ENCODE data around the gene ATP2A2. TPM values are rescaled to one million over a fixed set of nuclear protein-coding genes. Genes with fewer than 3 reads are reported as not detected.
"Not testable (repeated sequence)": the region's sequence is repeated elsewhere in the genome, so short reads cannot be mapped to it uniquely, and the experiment has no call there.

The ATP2A2 gene
- total and polyA plus RNA-seq, 4 donors: 20.9 to 198 (median 67.6) TPM

DNA sequence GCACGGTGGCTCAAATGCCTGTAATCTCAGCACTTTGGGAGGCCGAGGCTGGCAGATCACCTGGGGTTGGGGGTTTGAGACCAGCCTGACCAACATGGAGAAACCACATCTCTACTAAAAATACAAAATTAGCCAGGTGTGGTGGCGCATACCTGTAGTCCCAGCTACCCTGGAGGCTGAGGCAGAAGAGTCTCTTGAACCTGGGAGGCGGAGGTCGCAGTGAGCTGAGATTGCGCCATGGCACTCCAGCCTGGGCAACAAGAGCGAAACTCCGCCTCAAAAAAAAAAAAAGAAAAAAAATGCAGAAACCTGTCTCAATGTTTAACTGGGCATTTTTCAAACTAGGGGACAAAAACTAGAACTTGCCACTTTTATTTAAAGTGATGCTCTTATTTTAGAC is 59.2 kb downstream of the ATP2A2 start:
- H3K4me3 ChIP-seq (ENCODE audit: low read depth in 1 of 3, low read length in 3 of 3); H3K4me1 ChIP-seq (ENCODE audit: control insufficient read depth in 4 of 4, insufficient read depth in 4 of 4, low read length in 3 of 4); H3K9me3 ChIP-seq (ENCODE audit: control insufficient read depth in 4 of 4, low read length in 3 of 4); DNase-seq (ENCODE audit: low spot score); H3K27me3 ChIP-seq (ENCODE audit: control insufficient read depth in 4 of 4, insufficient read depth in 4 of 4, low read length in 3 of 4); H3K9ac ChIP-seq (ENCODE audit: low read depth in 1 of 2, low read length in 2 of 2); H3K27ac ChIP-seq (ENCODE audit: low read depth in 1 of 2, low read length in 2 of 2): not testable (repeated sequence)
- peaks cover 34 to 99% (median 93%) of the 10 kb centered on the region in 4 donors for H3K36me3 ChIP-seq (ENCODE audit: control insufficient read depth in 4 of 4, insufficient read depth in 3 of 4, low read depth in 1 of 4, low read length in 3 of 4)
- 96% methylated on average over 8 of the region's 8 CpGs for WGBS

- peaks cover 34 to 99% (median 93%) of the 10 kb centered on the region in 4 donors for H3K36me3 ChIP-seq (ENCODE audit: control insufficient read depth in 4 of 4, insufficient read depth in 3 of 4, low read depth in 1 of 4, low read length in 3 of 4)
- no peaks in the 10 kb centered on the region for H3K27me3 ChIP-seq (ENCODE audit: control insufficient read depth in 4 of 4, insufficient read depth in 4 of 4, low read length in 3 of 4)
- H3K4me3 ChIP-seq (ENCODE audit: low read depth in 1 of 3, low read length in 3 of 3): no peak overlapping the region
- DNase-seq (ENCODE audit: low spot score): no peak
- WGBS: 92% methylated on average over 18 of the region's 18 CpGs
- TF ChIP-seq ZBTB33 (IDR thresholded peaks at IDR 0.05) (no peak), EGR1 (IDR thresholded peaks at IDR 0.05; ENCODE audit: low read depth in 2 of 2) (no peak), HNF4A (conservative IDR thresholded peaks at IDR 0.05) (no peak), FOXA2 (IDR thresholded peaks at IDR 0.05) (no peak), FOXA1 (IDR thresholded peaks at IDR 0.05) (no peak), HNF4G (IDR thresholded peaks at IDR 0.05) (no peak), YY1 (IDR thresholded peaks at IDR 0.05) (no peak), JUND (IDR thresholded peaks at IDR 0.05) (no peak), TAF1 (conservative IDR thresholded peaks at IDR 0.05) (no peak), RXRA (IDR thresholded peaks at IDR 0.05) (no peak), MAX (IDR thresholded peaks at IDR 0.05) (no peak), NR2F2 (IDR thresholded peaks at IDR 0.05) (no peak), RAD21 (IDR thresholded peaks at IDR 0.05) (no peak)
- TF ChIP-seq, protein P1, sequence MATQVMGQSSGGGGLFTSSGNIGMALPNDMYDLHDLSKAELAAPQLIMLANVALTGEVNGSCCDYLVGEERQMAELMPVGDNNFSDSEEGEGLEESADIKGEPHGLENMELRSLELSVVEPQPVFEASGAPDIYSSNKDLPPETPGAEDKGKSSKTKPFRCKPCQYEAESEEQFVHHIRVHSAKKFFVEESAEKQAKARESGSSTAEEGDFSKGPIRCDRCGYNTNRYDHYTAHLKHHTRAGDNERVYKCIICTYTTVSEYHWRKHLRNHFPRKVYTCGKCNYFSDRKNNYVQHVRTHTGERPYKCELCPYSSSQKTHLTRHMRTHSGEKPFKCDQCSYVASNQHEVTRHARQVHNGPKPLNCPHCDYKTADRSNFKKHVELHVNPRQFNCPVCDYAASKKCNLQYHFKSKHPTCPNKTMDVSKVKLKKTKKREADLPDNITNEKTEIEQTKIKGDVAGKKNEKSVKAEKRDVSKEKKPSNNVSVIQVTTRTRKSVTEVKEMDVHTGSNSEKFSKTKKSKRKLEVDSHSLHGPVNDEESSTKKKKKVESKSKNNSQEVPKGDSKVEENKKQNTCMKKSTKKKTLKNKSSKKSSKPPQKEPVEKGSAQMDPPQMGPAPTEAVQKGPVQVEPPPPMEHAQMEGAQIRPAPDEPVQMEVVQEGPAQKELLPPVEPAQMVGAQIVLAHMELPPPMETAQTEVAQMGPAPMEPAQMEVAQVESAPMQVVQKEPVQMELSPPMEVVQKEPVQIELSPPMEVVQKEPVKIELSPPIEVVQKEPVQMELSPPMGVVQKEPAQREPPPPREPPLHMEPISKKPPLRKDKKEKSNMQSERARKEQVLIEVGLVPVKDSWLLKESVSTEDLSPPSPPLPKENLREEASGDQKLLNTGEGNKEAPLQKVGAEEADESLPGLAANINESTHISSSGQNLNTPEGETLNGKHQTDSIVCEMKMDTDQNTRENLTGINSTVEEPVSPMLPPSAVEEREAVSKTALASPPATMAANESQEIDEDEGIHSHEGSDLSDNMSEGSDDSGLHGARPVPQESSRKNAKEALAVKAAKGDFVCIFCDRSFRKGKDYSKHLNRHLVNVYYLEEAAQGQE (IDR thresholded peaks at IDR 0.05): no peak
- TF ChIP-seq, protein P2, sequence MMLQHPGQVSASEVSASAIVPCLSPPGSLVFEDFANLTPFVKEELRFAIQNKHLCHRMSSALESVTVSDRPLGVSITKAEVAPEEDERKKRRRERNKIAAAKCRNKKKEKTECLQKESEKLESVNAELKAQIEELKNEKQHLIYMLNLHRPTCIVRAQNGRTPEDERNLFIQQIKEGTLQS (IDR thresholded peaks at IDR 0.05): no peak
- TF ChIP-seq, protein P3, sequence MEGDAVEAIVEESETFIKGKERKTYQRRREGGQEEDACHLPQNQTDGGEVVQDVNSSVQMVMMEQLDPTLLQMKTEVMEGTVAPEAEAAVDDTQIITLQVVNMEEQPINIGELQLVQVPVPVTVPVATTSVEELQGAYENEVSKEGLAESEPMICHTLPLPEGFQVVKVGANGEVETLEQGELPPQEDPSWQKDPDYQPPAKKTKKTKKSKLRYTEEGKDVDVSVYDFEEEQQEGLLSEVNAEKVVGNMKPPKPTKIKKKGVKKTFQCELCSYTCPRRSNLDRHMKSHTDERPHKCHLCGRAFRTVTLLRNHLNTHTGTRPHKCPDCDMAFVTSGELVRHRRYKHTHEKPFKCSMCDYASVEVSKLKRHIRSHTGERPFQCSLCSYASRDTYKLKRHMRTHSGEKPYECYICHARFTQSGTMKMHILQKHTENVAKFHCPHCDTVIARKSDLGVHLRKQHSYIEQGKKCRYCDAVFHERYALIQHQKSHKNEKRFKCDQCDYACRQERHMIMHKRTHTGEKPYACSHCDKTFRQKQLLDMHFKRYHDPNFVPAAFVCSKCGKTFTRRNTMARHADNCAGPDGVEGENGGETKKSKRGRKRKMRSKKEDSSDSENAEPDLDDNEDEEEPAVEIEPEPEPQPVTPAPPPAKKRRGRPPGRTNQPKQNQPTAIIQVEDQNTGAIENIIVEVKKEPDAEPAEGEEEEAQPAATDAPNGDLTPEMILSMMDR (IDR thresholded peaks at IDR 0.05; ENCODE audit: low read depth, low read length, missing input control): no peak
- no peak overlapping the region for H3K27ac ChIP-seq (ENCODE audit: low read depth in 1 of 2, low read length in 2 of 2)
- H3K4me1 ChIP-seq (ENCODE audit: control insufficient read depth in 4 of 4, insufficient read depth in 4 of 4, low read length in 3 of 4): no peaks in the 10 kb centered on the region
- H3K9me3 ChIP-seq (ENCODE audit: control insufficient read depth in 4 of 4, low read length in 3 of 4): no peaks in the 10 kb centered on the region
- no peak overlapping the region for H3K9ac ChIP-seq (ENCODE audit: low read depth in 1 of 2, low read length in 2 of 2)
Measured at GRCh38 chr12:110340706-110341105, 59.7 kb downstream of the ATP2A2 start.

All from liver (tissue), 9 donors.